GM18520 (cell line): Measurements from ENCODE around the gene LRRC3.

ENCODE experiments used
- ATAC-seq: cut with Tn5 transposase; IDR thresholded peaks from one replicate; pipeline ENCODE4 v1.9.1; 2021; ENCODE audit not compliant: unreplicated experiment

LRRC3 gene

GRCh38 chr21:44438531-44439210 is 16.6 kb upstream of the LRRC3 start:
- ATAC-seq, result no peak

- no peak for ATAC-seq
Measured at GRCh38 chr21:44439211-44439600, 16.1 kb upstream of the LRRC3 start.

GRCh38 chr21:44440241-44441040 is 14.9 kb upstream of the LRRC3 start:
- no peak for ATAC-seq

GRCh38 chr21:44441041-44441400 is 14.3 kb upstream of the LRRC3 start:
- no peak for ATAC-seq

GRCh38 chr21:44441581-44442265 is 13.6 kb upstream of the LRRC3 start:
- no peak for ATAC-seq

GRCh38 chr21:44442266-44443125 is 12.8 kb upstream of the LRRC3 start:
- no peak for ATAC-seq

- ATAC-seq, result no peak
Measured at GRCh38 chr21:44443291-44443890, 11.9 kb upstream of the LRRC3 start.

GRCh38 chr21:44443891-44444285 is 11.4 kb upstream of the LRRC3 start:
- no peak for ATAC-seq

GRCh38 chr21:44444286-44444931 is 10.9 kb upstream of the LRRC3 start:
- ATAC-seq, result no peak

GRCh38 chr21:44445145-44445812 is 10.0 kb upstream of the LRRC3 start:
- no peak for ATAC-seq

GRCh38 chr21:44448651-44449131 is 6.6 kb upstream of the LRRC3 start:
- ATAC-seq, result no peak

- no peak for ATAC-seq
Measured at GRCh38 chr21:44449473-44450363, 5.6 kb upstream of the LRRC3 start.

- no peak for ATAC-seq
Measured at GRCh38 chr21:44450402-44450801, 4.9 kb upstream of the LRRC3 start.

GRCh38 chr21:44450999-44451398 is 4.3 kb upstream of the LRRC3 start:
- no peak for ATAC-seq

- no peak for ATAC-seq
Measured at GRCh38 chr21:44453120-44453519, 2.2 kb upstream of the LRRC3 start.

- no peak for ATAC-seq
Measured at GRCh38 chr21:44454058-44454457, 1.3 kb upstream of the LRRC3 start.

- no peak for ATAC-seq
Measured at GRCh38 chr21:44455524-44456213, 359 bp downstream of the LRRC3 start.
